Transverse colon (tissue), 3 donors: Measurements from ENCODE around the gene KRT35.

ENCODE experiments used
- CTCF ChIP-seq, 5 experiments: fragments of 200-600 bp in 3 of 5; fragments of 450-650 bp in 2 of 5; sonication (generic) in 3 of 5; IDR thresholded peaks; 1 replicate in 2 of 5; 2 replicates in 3 of 5; pipeline ENCODE4 v1.5.1; 2016 to 2017; ENCODE audit warnings: antibody characterized with exemption in 5 of 5, inconsistent platforms in 3 of 5, mild to moderate bottlenecking in 2 of 5, moderate library complexity in 1 of 5
- EP300 ChIP-seq: sonication (generic); formaldehyde crosslinking; IDR thresholded peaks from one replicate; pipeline ENCODE4 v1.6.1; 2017; ENCODE audit warnings: antibody characterized with exemption, low read depth

GRCh38 chr17:41455236-41455635 is 25.7 kb downstream of the KRT35 start:
- TF ChIP-seq EP300 (no peak), CTCF (IDR thresholded peaks at IDR 0.05) (no peak)
